Heart right ventricle (tissue), 16 donors: ENCODE results near the gene ARHGAP35. TPM values are rescaled to one million over a fixed set of nuclear protein-coding genes. Genes with fewer than 3 reads are reported as not detected.

Experiments
- ATAC-seq, 8 donors: fragments of 200-7000 bp; cut with Tn5 transposase; one replicate each; pipeline ENCODE4 v1.9.1; 2020; ENCODE audit warnings: mild to moderate bottlenecking in 8 of 8, moderate library complexity in 8 of 8, moderate number of reproducible peaks in 1 of 8
- DNase-seq, 2 donors: peaks; one replicate each; pipeline ENCODE4 v3.0.0-alpha.2; 2020
- H3K27ac ChIP-seq, 10 donors: fragments of 200-600 bp; sonication (generic) in 2 of 10; one replicate each; pipeline versions ENCODE4 v1.5.0 to v1.8.0; 2020 to 2022; ENCODE audit warnings: mild to moderate bottlenecking in 3 of 10
- H3K27me3 ChIP-seq, 7 donors: fragments of 200-600 bp; one replicate each; pipeline ENCODE4 v1.8.0; 2021 to 2022; ENCODE audit warnings: mild to moderate bottlenecking in 2 of 7
- H3K36me3 ChIP-seq, 9 donors: fragments of 200-600 bp; sonication (generic) in 1 of 9; one replicate each; pipeline versions ENCODE4 v1.5.0 to v1.8.0; 2020 to 2022; ENCODE audit warnings: mild to moderate bottlenecking in 2 of 9
- H3K4me1 ChIP-seq, 9 donors: fragments of 200-600 bp; sonication (generic) in 1 of 9; one replicate each; pipeline versions ENCODE4 v1.5.0 to v1.8.0; 2020 to 2022; ENCODE audit warnings: mild to moderate bottlenecking in 4 of 9
- H3K4me3 ChIP-seq, 10 donors: fragments of 200-600 bp; sonication (generic) in 2 of 10; one replicate each; pipeline versions ENCODE4 v1.5.0 to v1.8.0; 2020 to 2022; ENCODE audit warnings: mild to moderate bottlenecking in 7 of 10, moderate library complexity in 2 of 10
- H3K9me3 ChIP-seq, 11 donors: fragments of 200-600 bp in 10 of 11; sonication (generic) in 2 of 11; one replicate each; pipeline versions ENCODE4 v1.5.0 to v1.8.0; 2013 to 2022; ENCODE audit warnings: mild to moderate bottlenecking in 2 of 11, control low read depth in 1 of 11, moderate library complexity in 1 of 11
- WGBS, 2 donors: extraction: QIAGEN DNeasy Blood & Tissue Kit; methylation state at CpG; one replicate each; pipeline ENCODE4 v1.1.7; 2013; ENCODE audit warnings: inconsistent platforms in 1 of 2; 5-methylcytosine and 5-hydroxymethylcytosine counted together
- intact Hi-C, 10 donors: fragments of 100-400 bp; cut with DNase I; formaldehyde crosslinking; loops; one replicate each; pipeline versions ENCODE4 v1.11.1 to v1.14.2; 2022
- polyA plus RNA-seq, 2 donors: library from polyadenylated mRNA; stranded (reverse); fragments of 200-250 nt; gene quantifications; one replicate each; pipeline ENCODE4 v1.2.3, GENCODE V29; 2013
- total RNA-seq, 10 donors: library from RNA; stranded (reverse); fragmentation: NEBNext Ultra II Directional in 3 of 10; extraction: Animal tissue kit (Norgen Biotek cat#: 25700) in 3 of 10; gene quantifications; one replicate each; pipeline versions ENCODE4 v1.2.1 to v1.2.4, GENCODE V29; 2021 to 2023
- TF ChIP-seq, protein P1 (sequence below), 9 donors: fragments of 200-600 bp; sonication (generic) in 2 of 9; IDR thresholded peaks; one replicate each; pipeline versions ENCODE4 v1.5.0 to v1.8.0; 2021 to 2022; ENCODE audit warnings: antibody characterized with exemption in 9 of 9, mild to moderate bottlenecking in 5 of 9, moderate library complexity in 1 of 9
- donor health status: Arrhythmogenic right ventricular cardiomyopathy.
- donor health status: ischemic (EF 13 %, LVEDD 7.1; RV severe dilation, severe dysfunction).
- donor health status: healthy with polysubstance abuse.
- donor health status: DM: no; HTN: yes; CAD: no.
- donor health status: DM: no; HTN: no; CAD: no.
- donor health status: ischemic (EF 25% LVEDD 6.9; RV normal size, moderate dysfunction).
- donor health status: ischemic (EF 25% LVEDD 5.7; RV mildly dilated, moderate dysfunction).
- donor health status: healthy.
- donor health status: DM: yes; HTN: yes; CAD: no.
- donor health status: Ischemic cardiomyopathy.
- donor health status: ischemic (EF 35%, LVEDD 5.7; RV mildly dilated, moderate dysfunction).
- donor health status: nonischemic (EF 11% LVEDD 7.7; RV severe dilation, severe dysfunction).
- donor health status: DM: yes; HTN: yes; CAD: no.
- donor health status: PGD.
- donor health status: ischemic (EF 29% LVEDD 5.4; RV normal size, mild dysfunction).
- donor health status: nonischemic (EF 23%, LVEDD 6.1; RV moderate dilation, normal function).

Gene ARHGAP35
- total and polyA plus RNA-seq, 12 donors = 20.8 to 96.5 (median 73.2) TPM

DNA sequence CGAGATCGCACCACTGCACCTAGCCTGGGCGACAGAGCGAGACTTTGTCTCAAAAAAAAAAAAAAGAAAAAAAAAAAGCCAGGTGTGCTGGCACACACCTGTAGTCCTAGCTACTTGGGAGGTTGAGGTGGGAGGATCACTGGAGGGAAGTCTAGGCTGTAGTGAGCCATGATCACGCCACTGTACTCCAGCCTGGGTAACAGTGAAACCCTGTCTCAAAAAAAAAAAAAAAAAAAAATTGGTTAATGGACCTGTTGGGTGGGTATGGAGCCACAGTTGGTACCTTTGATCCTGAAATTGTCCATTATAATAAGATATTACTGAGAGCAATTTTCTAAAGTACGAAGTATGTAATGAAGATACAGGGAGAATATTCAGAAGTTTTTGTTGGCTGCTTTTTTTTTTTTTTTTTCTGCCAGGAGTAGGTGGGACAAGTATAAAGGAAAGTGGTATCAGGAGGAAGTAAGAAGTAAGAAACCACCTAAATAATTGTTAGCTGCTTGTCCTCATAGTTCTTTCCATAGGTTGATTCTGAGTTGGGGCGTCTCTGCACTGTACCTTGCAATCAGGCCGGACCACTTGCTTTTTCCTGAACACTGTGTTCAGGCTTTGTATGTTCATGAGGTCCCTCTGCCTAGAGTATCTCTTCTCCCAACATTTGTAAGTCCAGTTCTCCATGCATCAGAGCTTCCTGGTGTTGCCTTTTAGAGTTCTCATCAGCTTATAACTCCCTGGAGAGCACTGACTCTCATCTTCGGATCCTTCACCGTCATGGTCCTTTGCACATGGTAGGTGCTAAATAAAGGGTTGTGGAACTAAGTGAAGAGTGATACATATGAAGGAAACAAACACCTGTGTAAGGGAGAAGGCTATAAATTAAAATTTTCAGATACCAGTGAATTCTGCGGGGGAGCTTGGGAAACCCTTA, 31.7 kb downstream of the ARHGAP35 start:
- TF ChIP-seq, protein P1, sequence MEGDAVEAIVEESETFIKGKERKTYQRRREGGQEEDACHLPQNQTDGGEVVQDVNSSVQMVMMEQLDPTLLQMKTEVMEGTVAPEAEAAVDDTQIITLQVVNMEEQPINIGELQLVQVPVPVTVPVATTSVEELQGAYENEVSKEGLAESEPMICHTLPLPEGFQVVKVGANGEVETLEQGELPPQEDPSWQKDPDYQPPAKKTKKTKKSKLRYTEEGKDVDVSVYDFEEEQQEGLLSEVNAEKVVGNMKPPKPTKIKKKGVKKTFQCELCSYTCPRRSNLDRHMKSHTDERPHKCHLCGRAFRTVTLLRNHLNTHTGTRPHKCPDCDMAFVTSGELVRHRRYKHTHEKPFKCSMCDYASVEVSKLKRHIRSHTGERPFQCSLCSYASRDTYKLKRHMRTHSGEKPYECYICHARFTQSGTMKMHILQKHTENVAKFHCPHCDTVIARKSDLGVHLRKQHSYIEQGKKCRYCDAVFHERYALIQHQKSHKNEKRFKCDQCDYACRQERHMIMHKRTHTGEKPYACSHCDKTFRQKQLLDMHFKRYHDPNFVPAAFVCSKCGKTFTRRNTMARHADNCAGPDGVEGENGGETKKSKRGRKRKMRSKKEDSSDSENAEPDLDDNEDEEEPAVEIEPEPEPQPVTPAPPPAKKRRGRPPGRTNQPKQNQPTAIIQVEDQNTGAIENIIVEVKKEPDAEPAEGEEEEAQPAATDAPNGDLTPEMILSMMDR (IDR thresholded peaks at IDR 0.05) = no peak
- intact Hi-C loops = no loop called here
- peaks cover 0 to 1% (median 0%) of the 10 kb centered on the region in 11 donors for H3K9me3 ChIP-seq
- ATAC-seq (no peak), DNase-seq (no peak)
- no peaks in the 10 kb centered on the region for H3K27me3 ChIP-seq
- H3K36me3 ChIP-seq = no peaks in the 10 kb centered on the region
- H3K27ac ChIP-seq = no peak overlapping the region
- peaks cover 3 to 42% (median 24%) of the 10 kb centered on the region in 9 donors for H3K4me1 ChIP-seq
- H3K4me3 ChIP-seq = no peak overlapping the region
- 93 to 95% methylated on average over 11 of the region's 11 CpGs for WGBS, 2 donors

DNA sequence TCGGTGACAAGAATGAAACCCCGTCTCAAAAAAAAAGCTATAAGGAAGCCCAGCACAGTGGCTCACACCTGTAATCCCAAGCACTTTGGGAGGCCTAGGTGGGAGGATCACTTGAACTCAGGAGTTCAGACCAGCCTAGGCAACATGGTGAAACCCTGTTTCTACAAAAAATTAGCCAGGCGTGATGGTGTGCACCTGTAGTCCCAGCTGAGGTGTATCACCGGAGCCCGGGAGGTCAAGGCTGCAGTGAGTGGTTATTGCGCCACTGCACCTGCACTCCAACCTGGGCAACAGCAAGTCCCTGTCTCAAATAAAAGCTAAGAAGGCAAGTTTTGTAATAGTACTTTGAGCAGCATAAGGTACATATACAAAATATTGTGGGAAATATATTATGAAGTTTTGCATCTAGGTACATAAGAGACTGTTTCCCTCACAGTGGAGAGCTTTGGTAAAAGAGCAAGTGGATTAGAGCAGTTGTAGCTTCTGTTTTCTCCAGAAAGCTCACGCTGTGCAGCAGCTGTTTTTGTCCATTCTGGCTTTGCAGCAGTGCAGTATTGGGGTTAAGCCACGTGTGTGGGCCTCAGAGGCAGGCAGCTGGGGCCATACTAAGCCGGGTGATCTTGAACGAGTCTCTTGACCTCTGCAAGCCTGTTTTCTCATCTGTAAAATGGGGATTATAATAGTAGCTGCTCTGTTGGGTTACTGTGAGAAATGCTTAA, 35.4 kb downstream of the ARHGAP35 start:
- H3K27ac ChIP-seq = no peak overlapping the region
- WGBS, 2 donors = 85 to 91% methylated on average over 10 of the region's 10 CpGs

DNA sequence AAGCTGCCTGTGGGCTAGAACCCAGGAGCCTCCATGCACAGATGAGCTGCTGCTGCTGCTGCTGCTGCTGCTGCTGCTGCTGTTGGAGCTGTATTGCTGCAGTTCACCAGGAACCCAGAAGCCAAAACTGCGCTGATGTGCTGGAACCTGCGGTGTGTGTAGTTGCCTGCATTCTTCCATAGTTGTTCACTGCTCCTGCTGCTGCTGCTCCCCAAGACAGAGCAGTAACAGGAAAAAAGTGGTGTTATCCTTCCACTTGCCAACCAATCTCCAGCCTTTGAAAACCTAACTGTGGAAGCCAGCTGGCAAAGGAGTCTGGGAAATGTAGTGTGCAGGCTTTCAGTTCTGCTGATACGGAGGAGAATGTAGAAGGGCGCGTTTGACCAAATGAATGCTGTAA, 37.9 kb downstream of the ARHGAP35 start:
- ATAC-seq = peak in 7 of 8 donors; percentile 40 to 70 (median 54)
- H3K4me1 ChIP-seq = peaks cover 9 to 65% (median 45%) of the 10 kb centered on the region in 9 donors
- 46 to 50% methylated on average over 5 of the region's 5 CpGs for WGBS, 2 donors

More for the DNA sequence above, 35.4 kb downstream of the ARHGAP35 start:
- Histone ChIP-seq H3K4me3 (no peak overlapping the region), H3K4me1 (peaks cover 4 to 49% (median 22%) of the 10 kb centered on the region in 9 donors), H3K36me3 (no peaks in the 10 kb centered on the region), H3K9me3 (no peaks in the 10 kb centered on the region), H3K27me3 (no peaks in the 10 kb centered on the region)
- intact Hi-C loops = no loop called here
- ATAC-seq = no peak
- TF ChIP-seq, protein P1 (IDR thresholded peaks at IDR 0.05) = no peak
- DNase-seq = no peak

DNA sequence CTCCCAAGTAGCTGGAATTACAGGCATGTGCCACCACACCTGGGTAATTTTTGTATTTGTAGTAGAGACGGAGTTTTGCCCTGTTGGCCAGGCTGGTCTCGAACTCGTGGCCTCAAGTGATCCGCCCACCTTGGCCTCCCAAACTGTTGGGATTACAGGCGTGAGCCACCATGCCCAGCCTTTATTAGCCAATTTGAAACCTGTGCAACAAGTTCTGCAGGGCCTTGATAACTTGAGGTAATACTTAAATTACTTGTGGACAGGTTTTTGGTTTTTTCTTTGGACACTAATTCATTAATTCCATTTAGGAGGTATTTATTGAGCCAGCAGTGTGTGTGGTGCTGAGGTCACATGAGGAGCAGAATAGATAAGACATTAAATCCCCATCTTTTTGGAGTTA, 39.5 kb downstream of the ARHGAP35 start:
- Histone ChIP-seq H3K4me1 (peaks cover 12 to 72% (median 51%) of the 10 kb centered on the region in 9 donors), H3K9me3 (no peaks in the 10 kb centered on the region), H3K4me3 (no peak overlapping the region), H3K36me3 (no peaks in the 10 kb centered on the region), H3K27ac (no peak overlapping the region), H3K27me3 (no peaks in the 10 kb centered on the region)
- DNase-seq = no peak
- TF ChIP-seq, protein P1 (IDR thresholded peaks at IDR 0.05) = no peak
- no peak for ATAC-seq
- WGBS, 2 donors = 98% methylated on average over 5 of the region's 5 CpGs
- intact Hi-C loops = no loop called here

More for the DNA sequence above, 37.9 kb downstream of the ARHGAP35 start:
- DNase-seq = peak in 1 of 2 donors; percentile 34
- intact Hi-C loops = no loop called here
- Histone ChIP-seq H3K27ac (peak overlapping the region in 1 of 10 donors; percentile 26), H3K4me3 (no peak overlapping the region), H3K36me3 (no peaks in the 10 kb centered on the region), H3K9me3 (no peaks in the 10 kb centered on the region), H3K27me3 (no peaks in the 10 kb centered on the region)
- TF ChIP-seq, protein P1 (IDR thresholded peaks at IDR 0.05) = no peak
